Esophagus squamous epithelium (tissue), 5 donors: ENCODE measurements around the gene DIS3L2. TPM values are rescaled to one million over a fixed set of nuclear protein-coding genes. Genes with fewer than 3 reads are reported as not detected.

ENCODE experiments used
- DNase-seq: peaks from one replicate; lab custom pipeline; 2025; lab: John Stamatoyannopoulos, UW
- H3K27ac ChIP-seq, 4 donors: fragments of 200-600 bp; sonication (generic); one replicate each; pipeline ENCODE4 v1.5.1; 2016 to 2019; ENCODE audit warnings: mild to moderate bottlenecking in 1 of 4
- H3K27me3 ChIP-seq, 4 donors: fragments of 200-600 bp; sonication (generic); 1 replicate in 3 of 4; 2 replicates in 1 of 4; pipeline versions ENCODE4 v1.5.1 to v1.6.0; 2017 to 2021; ENCODE audit warnings: antibody characterized with exemption in 1 of 4
- H3K36me3 ChIP-seq, 3 donors: fragments of 200-600 bp; sonication (generic); one replicate each; pipeline ENCODE4 v1.5.1; 2016 to 2019
- H3K4me1 ChIP-seq, 3 donors: fragments of 200-600 bp; sonication (generic); one replicate each; pipeline ENCODE4 v1.5.1; 2017 to 2019
- H3K4me3 ChIP-seq, 4 donors: fragments of 200-600 bp; sonication (generic); 1 replicate in 3 of 4; 2 replicates in 1 of 4; pipeline ENCODE4 v1.5.1; 2016 to 2019; ENCODE audit warnings: mild to moderate bottlenecking in 2 of 4, moderate library complexity in 1 of 4
- H3K9me3 ChIP-seq, 3 donors: fragments of 200-600 bp; sonication (generic); one replicate each; pipeline ENCODE4 v1.5.1; 2016 to 2019
- POLR2A ChIP-seq, 4 donors: fragments of 450-650 bp; IDR thresholded peaks; one replicate each; pipeline ENCODE4 v1.6.1; 2017; ENCODE audit warnings: antibody characterized with exemption in 4 of 4, mild to moderate bottlenecking in 4 of 4, moderate library complexity in 3 of 4
- WGBS, 2 donors: methylation state at CpG; one replicate each; pipeline ENCODE4 v1.1.5; 2018; 5-methylcytosine and 5-hydroxymethylcytosine counted together
- intact Hi-C: fragments of 100-400 bp; cut with DNase I; formaldehyde crosslinking; loops from one replicate; pipeline ENCODE4 v1.15.0; 2022
- total RNA-seq, 4 donors: library from RNA; depleted of rRNA; stranded (reverse); fragments of >200 nt; gene quantifications; one replicate each; pipeline ENCODE4 v1.1.0, GENCODE V29; 2016
- TF ChIP-seq, protein P1 (sequence below), 6 experiments: fragments of 450-650 bp in 4 of 6; fragments of 200-600 bp in 2 of 6; sonication (generic) in 2 of 6; IDR thresholded peaks; one replicate each; pipeline ENCODE4 v1.5.1; 2016 to 2019; ENCODE audit warnings: antibody characterized with exemption in 6 of 6, mild to moderate bottlenecking in 4 of 6, moderate library complexity in 4 of 6
- donor health status: DM: yes; HTN: yes; CAD: no.

The DIS3L2 gene
- total RNA-seq, 4 donors from 2014 or later: 14.5 to 42.8 (median 32.4) TPM

DNA sequence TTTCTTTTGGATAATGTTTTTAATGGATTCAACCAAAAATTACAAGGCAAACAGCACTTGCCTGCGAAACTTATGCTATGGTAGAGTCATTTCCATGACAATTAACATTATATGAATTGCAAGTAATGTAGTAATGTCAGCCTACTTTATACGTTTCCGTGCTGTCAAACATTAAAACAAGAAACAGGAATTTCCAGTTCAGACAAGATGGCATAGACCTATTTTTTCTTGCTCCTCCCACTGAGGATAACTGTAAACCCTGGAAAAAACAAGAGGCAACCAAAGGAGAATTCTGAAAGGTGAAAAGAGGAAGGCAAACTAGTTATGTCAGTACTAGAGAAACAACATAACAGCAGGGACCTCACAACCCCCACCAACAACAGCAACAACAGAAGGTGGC, 170.7 kb downstream of the DIS3L2 start:
- no peak for TF ChIP-seq POLR2A (IDR thresholded peaks at IDR 0.05)
- TF ChIP-seq, protein P1, sequence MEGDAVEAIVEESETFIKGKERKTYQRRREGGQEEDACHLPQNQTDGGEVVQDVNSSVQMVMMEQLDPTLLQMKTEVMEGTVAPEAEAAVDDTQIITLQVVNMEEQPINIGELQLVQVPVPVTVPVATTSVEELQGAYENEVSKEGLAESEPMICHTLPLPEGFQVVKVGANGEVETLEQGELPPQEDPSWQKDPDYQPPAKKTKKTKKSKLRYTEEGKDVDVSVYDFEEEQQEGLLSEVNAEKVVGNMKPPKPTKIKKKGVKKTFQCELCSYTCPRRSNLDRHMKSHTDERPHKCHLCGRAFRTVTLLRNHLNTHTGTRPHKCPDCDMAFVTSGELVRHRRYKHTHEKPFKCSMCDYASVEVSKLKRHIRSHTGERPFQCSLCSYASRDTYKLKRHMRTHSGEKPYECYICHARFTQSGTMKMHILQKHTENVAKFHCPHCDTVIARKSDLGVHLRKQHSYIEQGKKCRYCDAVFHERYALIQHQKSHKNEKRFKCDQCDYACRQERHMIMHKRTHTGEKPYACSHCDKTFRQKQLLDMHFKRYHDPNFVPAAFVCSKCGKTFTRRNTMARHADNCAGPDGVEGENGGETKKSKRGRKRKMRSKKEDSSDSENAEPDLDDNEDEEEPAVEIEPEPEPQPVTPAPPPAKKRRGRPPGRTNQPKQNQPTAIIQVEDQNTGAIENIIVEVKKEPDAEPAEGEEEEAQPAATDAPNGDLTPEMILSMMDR (IDR thresholded peaks at IDR 0.05): no peak
- DNase-seq: no peak
- H3K27ac ChIP-seq: peak overlapping the region in 2 of 4 donors; percentile 23 to 33
- H3K27me3 ChIP-seq: no peaks in the 10 kb centered on the region
- H3K9me3 ChIP-seq: no peaks in the 10 kb centered on the region
- peaks cover 0 to 42% (median 0%) of the 10 kb centered on the region in 3 donors for H3K36me3 ChIP-seq
- intact Hi-C loops: no loop called here
- H3K4me3 ChIP-seq: no peak overlapping the region
- 52 to 62% methylated on average over 3 of the region's 3 CpGs for WGBS, 2 donors
- H3K4me1 ChIP-seq: peaks cover 0 to 41% (median 7%) of the 10 kb centered on the region in 3 donors

DNA sequence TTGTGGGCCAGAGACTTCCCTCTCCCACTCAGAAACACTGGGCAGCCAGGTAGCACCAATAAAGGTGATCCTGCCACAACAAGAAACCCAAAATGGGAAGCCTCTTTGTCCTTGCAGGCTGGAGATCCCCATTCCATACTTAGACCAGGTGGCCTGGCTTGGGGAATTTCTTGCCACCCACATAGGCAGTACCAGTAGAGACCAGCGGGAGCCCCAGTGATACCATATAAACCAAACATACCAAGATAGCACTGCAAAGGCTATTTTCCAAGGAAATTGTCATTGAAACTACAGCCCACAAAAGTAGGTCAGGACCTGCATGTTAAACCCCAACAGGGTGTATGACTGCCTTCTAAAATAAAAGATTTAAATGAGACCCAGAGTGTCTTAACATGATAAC, 171.6 kb downstream of the DIS3L2 start:
- no peak overlapping the region for H3K4me3 ChIP-seq
- TF ChIP-seq, protein P1 (IDR thresholded peaks at IDR 0.05): peak in 1 of 6 experiments; percentile 27
- TF ChIP-seq POLR2A (IDR thresholded peaks at IDR 0.05): no peak
- H3K4me1 ChIP-seq: peaks cover 0 to 33% (median 7%) of the 10 kb centered on the region in 3 donors
- DNase-seq: no peak
- no CpG with 5 or more reads among the region's 1 CpG for WGBS, 2 donors
- intact Hi-C loops: no loop called here
- H3K9me3 ChIP-seq: no peaks in the 10 kb centered on the region
- no peaks in the 10 kb centered on the region for H3K27me3 ChIP-seq
- no peak overlapping the region for H3K27ac ChIP-seq
- peaks cover 0 to 43% (median 0%) of the 10 kb centered on the region in 3 donors for H3K36me3 ChIP-seq

DNA sequence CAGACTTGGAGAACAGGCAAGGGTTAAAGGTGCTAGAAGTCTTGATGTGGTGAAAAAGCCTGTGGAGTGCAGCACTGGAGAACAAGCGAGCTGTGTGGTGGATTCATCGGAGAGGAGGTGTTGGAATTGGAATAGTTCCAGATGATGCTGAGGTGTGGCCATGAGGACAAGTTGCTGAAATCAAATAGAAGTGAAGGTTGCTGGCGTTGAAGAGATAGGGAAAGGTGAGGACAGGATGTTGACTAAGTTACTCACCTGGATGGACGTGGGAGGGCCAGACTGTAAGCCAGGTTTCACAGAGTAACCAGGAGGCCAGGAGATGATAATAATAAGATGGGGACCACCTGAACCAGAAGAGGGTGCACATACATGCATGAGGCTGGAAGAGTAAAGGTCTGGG, 173.4 kb downstream of the DIS3L2 start:
- Histone ChIP-seq H3K27me3 (no peaks in the 10 kb centered on the region), H3K4me1 (peaks cover 0 to 18% (median 7%) of the 10 kb centered on the region in 3 donors), H3K9me3 (no peaks in the 10 kb centered on the region), H3K36me3 (peaks cover 0 to 43% (median 0%) of the 10 kb centered on the region in 3 donors), H3K27ac (no peak overlapping the region), H3K4me3 (no peak overlapping the region)
- DNase-seq: no peak
- WGBS, 2 donors: 91 to 92% methylated on average over 4 of the region's 4 CpGs
- no peak for TF ChIP-seq POLR2A (IDR thresholded peaks at IDR 0.05)
- TF ChIP-seq, protein P1 (IDR thresholded peaks at IDR 0.05): no peak
- intact Hi-C loops: no loop called here

DNA sequence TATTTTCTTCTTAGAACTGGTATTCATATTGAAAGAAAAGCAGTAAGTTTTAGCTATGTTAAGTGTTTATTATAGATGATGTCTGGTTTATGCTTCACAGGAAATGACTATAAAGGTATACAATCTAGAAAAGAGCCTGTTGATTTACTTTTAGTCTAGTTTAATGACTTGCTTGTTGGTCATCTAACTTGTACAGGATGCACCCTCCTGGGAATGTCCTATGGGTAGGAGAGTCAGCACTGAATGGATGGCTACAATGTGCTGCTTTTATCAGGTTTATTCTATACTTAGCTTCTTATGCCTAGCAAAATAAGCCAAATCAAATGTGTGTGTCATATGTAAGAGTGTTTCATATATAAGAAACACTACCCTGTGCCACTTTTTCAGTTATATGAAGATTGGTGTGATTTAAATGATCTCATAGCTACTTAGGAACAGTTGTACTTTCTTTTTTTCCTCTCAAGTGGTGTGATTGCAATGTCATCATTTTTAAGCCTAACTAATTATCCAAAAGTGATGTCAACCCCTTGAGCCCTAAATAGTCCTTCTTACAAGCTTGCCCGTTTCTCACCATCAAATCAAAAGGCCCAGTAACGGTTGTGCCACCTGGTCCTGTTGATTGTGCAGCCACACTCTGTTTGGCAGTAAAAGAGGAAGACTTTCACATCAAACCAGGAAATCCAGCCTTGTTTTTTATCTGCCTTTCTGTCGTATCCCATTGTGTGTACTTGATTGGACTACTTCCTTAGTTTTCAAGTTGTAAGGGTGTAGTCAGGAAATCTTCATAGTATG, 176.0 kb downstream of the DIS3L2 start:
- Histone ChIP-seq H3K36me3 (peaks cover 0 to 22% (median 0%) of the 10 kb centered on the region in 3 donors), H3K27ac (no peak overlapping the region), H3K9me3 (no peaks in the 10 kb centered on the region), H3K27me3 (no peaks in the 10 kb centered on the region), H3K4me1 (peaks cover 0 to 5% (median 4%) of the 10 kb centered on the region in 3 donors), H3K4me3 (no peak overlapping the region)
- TF ChIP-seq, protein P1 (IDR thresholded peaks at IDR 0.05): no peak
- TF ChIP-seq POLR2A (IDR thresholded peaks at IDR 0.05): no peak
- 53 to 61% methylated on average over 3 of the region's 3 CpGs for WGBS, 2 donors
- intact Hi-C loops: no loop called here
- no peak for DNase-seq

DNA sequence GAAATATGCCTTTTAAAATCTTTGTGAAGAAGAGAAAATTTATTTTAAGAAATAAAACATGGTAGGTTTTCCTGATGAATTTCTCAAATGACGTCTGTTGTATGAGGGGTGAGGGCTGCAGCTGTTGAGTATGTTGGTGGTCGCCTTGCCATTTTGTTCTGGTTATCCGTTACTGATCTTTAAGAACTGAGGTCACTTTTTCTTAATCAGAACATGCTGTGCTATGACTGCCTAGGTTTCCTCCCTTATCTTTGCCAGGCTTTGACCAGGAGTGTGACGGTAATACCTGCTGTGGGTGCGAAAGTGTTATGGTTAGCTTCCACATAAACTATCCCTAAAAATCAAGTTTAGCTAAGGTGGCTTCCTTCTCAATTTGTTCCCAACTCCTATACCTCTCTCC, 176.9 kb downstream of the DIS3L2 start:
- H3K27ac ChIP-seq: no peak overlapping the region
- WGBS, 2 donors: 91 to 95% methylated on average over 5 of the region's 5 CpGs
- intact Hi-C loops: no loop called here
- TF ChIP-seq POLR2A (IDR thresholded peaks at IDR 0.05): no peak
- TF ChIP-seq, protein P1 (IDR thresholded peaks at IDR 0.05): no peak
- H3K27me3 ChIP-seq: no peaks in the 10 kb centered on the region
- H3K4me1 ChIP-seq: no peaks in the 10 kb centered on the region
- no peak for DNase-seq
- H3K36me3 ChIP-seq: peaks cover 0 to 13% (median 0%) of the 10 kb centered on the region in 3 donors
- no peak overlapping the region for H3K4me3 ChIP-seq
- H3K9me3 ChIP-seq: no peaks in the 10 kb centered on the region
